Endothelial cell (in vitro differentiated cells): Measurements from ENCODE around the gene NLRP9. TPM values are rescaled to one million over a fixed set of nuclear protein-coding genes. Genes with fewer than 3 reads are reported as not detected.

Experiments
- DNase-seq: peaks from one replicate; pipeline ENCODE4 v3.0.0; 2021; ENCODE audit warnings: low spot score
- H3K27ac Mint-ChIP-seq: one replicate; pipeline ENCODE4 v1.8.0; 2021; ENCODE audit warnings: mixed read lengths, inconsistent platforms; ENCODE audit not compliant: unreplicated experiment
- H3K27me3 Mint-ChIP-seq: one replicate; pipeline ENCODE4 v1.8.0; 2021; ENCODE audit warnings: mild to moderate bottlenecking, moderate library complexity, mixed read lengths, inconsistent platforms; ENCODE audit not compliant: unreplicated experiment
- H3K36me3 Mint-ChIP-seq: one replicate; pipeline ENCODE4 v1.8.0; 2021; ENCODE audit warnings: mild to moderate bottlenecking, low read depth, mixed read lengths, inconsistent platforms; ENCODE audit not compliant: unreplicated experiment
- H3K4me1 Mint-ChIP-seq: one replicate; pipeline ENCODE4 v1.8.0; 2021; ENCODE audit warnings: mild to moderate bottlenecking, mixed read lengths, inconsistent platforms; ENCODE audit not compliant: unreplicated experiment
- H3K4me3 Mint-ChIP-seq: one replicate; pipeline ENCODE4 v1.8.0; 2021; ENCODE audit warnings: mild to moderate bottlenecking, mixed read lengths, inconsistent platforms; ENCODE audit not compliant: unreplicated experiment
- H3K9me3 Mint-ChIP-seq: one replicate; pipeline ENCODE4 v1.8.0; 2021; ENCODE audit warnings: mixed read lengths, inconsistent platforms; ENCODE audit not compliant: unreplicated experiment
- CTCF ChIP-seq: fragments of 200-600 bp; sonication (generic); IDR thresholded peaks from one replicate; pipeline ENCODE4 v1.5.0; 2021; ENCODE audit warnings: antibody characterized with exemption; ENCODE audit not compliant: unreplicated experiment
- total RNA-seq: library from RNA; stranded (reverse); fragmentation: NEBNext Ultra II Directional; extraction: Animal tissue kit (Norgen Biotek cat#: 25700); gene quantifications from one replicate; pipeline ENCODE4 v1.2.1, GENCODE V29; 2021; ENCODE audit not compliant: unreplicated experiment

The NLRP9 gene
- total RNA-seq, 1 donor from 2014 or later = not detected

DNA sequence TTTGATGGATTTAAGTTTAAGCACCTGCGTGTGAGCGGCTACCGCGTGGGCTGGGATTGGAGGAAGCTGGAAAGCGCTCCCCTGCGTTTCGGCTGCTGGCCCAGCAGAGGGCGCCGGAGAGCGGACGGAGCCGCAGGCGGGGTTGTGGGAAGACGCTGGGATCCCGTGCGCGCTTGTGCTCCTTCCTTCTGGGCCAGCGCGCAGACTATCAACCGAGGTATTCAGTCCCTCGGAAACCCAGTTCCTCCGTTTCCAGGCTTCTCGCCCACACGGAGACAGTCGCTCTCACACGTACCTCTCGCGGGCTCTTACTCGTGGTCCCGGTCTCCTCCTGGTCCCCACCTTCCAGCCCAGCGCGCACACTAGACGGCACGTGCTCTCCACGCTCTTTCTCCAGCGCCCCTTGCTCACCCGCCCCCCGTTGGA, 34.4 kb downstream of the NLRP9 start:
- peak; percentile 71 for TF ChIP-seq CTCF
- Mint-ChIP-seq H3K4me1 (no peaks in the 10 kb centered on the region), H3K9me3 (no peaks in the 10 kb centered on the region), H3K4me3 (peak overlapping the region; percentile 35), H3K36me3 (peaks cover 42% of the 10 kb centered on the region), H3K27ac (no peak overlapping the region), H3K27me3 (peaks cover 20% of the 10 kb centered on the region)
- peak; percentile 60 for DNase-seq

- no peak for DNase-seq
- no peak overlapping the region for H3K4me3 Mint-ChIP-seq
- no peak for TF ChIP-seq CTCF
- H3K27me3 Mint-ChIP-seq = peaks cover 20% of the 10 kb centered on the region
- H3K4me1 Mint-ChIP-seq = no peaks in the 10 kb centered on the region
- H3K27ac Mint-ChIP-seq = no peak overlapping the region
- H3K9me3 Mint-ChIP-seq = no peaks in the 10 kb centered on the region
- peaks cover 53% of the 10 kb centered on the region for H3K36me3 Mint-ChIP-seq
Measured at GRCh38 chr19:55702131-55702627, 36.0 kb downstream of the NLRP9 start.

GRCh38 chr19:55700813-55701212, 37.4 kb downstream of the NLRP9 start:
- Mint-ChIP-seq H3K27ac (peak overlapping the region; percentile 30), H3K27me3 (peaks cover 20% of the 10 kb centered on the region), H3K4me3 (no peak overlapping the region), H3K9me3 (no peaks in the 10 kb centered on the region), H3K4me1 (no peaks in the 10 kb centered on the region), H3K36me3 (peaks cover 55% of the 10 kb centered on the region)
- DNase-seq = no peak
- no peak for TF ChIP-seq CTCF

- Mint-ChIP-seq H3K36me3 (peaks cover 44% of the 10 kb centered on the region), H3K4me1 (no peaks in the 10 kb centered on the region), H3K27ac (no peak overlapping the region), H3K4me3 (peak overlapping the region; percentile 42), H3K27me3 (peaks cover 13% of the 10 kb centered on the region), H3K9me3 (no peaks in the 10 kb centered on the region)
- no peak for DNase-seq
- no peak for TF ChIP-seq CTCF
Measured at GRCh38 chr19:55699221-55699620, 39.0 kb downstream of the NLRP9 start.

DNA sequence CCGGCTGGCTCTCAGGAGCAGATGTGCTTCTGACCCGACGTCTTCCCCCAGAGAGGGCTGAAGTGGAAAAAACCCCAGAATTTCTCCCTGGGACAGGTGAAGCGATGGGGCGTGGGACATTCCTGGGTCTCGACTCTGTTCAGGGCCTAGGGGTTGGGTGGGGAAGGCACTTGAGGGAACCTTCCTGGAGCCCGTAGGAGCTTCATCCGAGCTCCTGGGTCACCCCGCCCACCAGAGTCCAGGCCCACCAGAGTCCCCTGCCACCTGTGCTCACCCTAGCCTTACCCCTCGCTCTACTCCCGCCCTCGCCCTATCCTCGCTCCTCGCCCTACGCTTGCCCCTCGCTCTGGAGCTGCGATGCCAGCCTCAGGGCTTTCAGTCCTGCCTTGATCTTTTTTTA, 39.9 kb downstream of the NLRP9 start:
- H3K27me3 Mint-ChIP-seq = peaks cover 12% of the 10 kb centered on the region
- peak overlapping the region; percentile 37 for H3K27ac Mint-ChIP-seq
- no peaks in the 10 kb centered on the region for H3K4me1 Mint-ChIP-seq
- H3K9me3 Mint-ChIP-seq = no peaks in the 10 kb centered on the region
- no peak for DNase-seq
- H3K4me3 Mint-ChIP-seq = peak overlapping the region; percentile 80
- peaks cover 40% of the 10 kb centered on the region for H3K36me3 Mint-ChIP-seq
- TF ChIP-seq CTCF = no peak
